SKM-1 treated with dmso at 0.1 percent for 144 hours (cell line): ENCODE measurements around the gene PLXNA3.

Source experiments
- DNase-seq: peaks from one replicate; lab custom pipeline; 2025; ENCODE audit not compliant: unreplicated experiment; lab: John Stamatoyannopoulos, UW

The PLXNA3 gene

DNA sequence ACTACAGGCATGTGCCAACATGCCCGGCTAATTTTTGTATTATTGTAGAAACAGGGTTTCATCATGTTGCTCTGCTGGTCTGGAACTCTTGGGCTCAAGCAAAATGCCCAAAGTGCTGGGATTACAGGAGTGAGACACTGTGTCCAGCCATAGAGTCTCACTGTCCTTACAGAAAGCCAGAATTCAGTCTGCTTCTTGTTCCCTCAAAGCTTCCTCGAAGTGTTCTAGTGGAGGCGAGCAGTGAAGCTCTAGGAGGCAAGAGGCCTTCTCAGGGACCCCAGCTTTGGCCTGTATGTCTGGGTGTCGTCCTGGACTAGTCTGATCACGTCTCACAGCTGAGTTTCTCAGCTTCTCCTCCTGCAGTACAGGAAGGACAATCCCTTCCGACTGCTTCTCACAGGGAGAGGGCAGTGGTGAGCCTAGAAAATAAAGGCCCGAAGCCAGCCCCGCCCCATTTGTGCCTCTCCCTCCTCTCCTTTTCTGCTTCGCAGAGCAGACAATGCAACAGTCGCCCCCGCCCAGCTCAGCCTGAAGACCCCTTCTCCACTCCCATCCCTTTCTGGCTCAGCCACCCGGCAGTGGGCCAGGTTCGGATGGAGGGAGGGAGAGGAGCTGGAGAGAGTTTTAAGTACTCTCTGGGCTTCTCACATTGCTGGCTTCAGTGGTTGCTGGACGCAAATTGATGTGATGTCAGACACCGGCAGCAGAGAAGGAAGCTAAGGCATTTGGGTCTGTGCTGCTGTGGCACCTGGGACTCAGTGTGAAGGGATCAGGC, 69.0 kb downstream of the PLXNA3 start:
- peak; percentile 45 for DNase-seq
